Measurements from ENCODE around the gene PPID. TPM values are rescaled to one million over a fixed set of nuclear protein-coding genes. Genes with fewer than 3 reads are reported as not detected.
"Not testable (repeated sequence)": the region's sequence is repeated elsewhere in the genome, so short reads cannot be mapped to it uniquely, and the experiment has no call there.

PPID gene
- total RNA-seq, 1 experiment from 2014 or later, result 47.8 TPM

- DNase-seq (ENCODE audit: low read depth), result no peak
Measured at GRCh38 chr4:158667651-158668198, 55.5 kb downstream of the PPID start.

GRCh38 chr4:158666892-158667291 is 56.3 kb downstream of the PPID start:
- no peak for DNase-seq (ENCODE audit: low read depth)

- DNase-seq (ENCODE audit: low read depth), result no peak
Measured at GRCh38 chr4:158664806-158665205, 58.4 kb downstream of the PPID start.

GRCh38 chr4:158663707-158664625 is 59.2 kb downstream of the PPID start:
- not testable (repeated sequence) for DNase-seq (ENCODE audit: low read depth)

GRCh38 chr4:158663255-158663654 is 59.9 kb downstream of the PPID start:
- not testable (repeated sequence) for DNase-seq (ENCODE audit: low read depth)

Other genes starting within 250 kb of the PPID start
- gene RXFP1, start 201.5 kb downstream of the PPID start, total RNA-seq (2014; rRNA removed; shearing (Covaris generic)), result 0.30 and 1.1 TPM in 2 replicates
- 10.2 and 10.6 TPM in 2 replicates for gene C4orf46, start 51.5 kb downstream of the PPID start, total RNA-seq (2014; rRNA removed; shearing (Covaris generic))
- gene ETFDH, start 51.1 kb downstream of the PPID start, total RNA-seq (2014; rRNA removed; shearing (Covaris generic)), result 11.3 and 11.6 TPM in 2 replicates
- gene FNIP2, start 45.6 kb upstream of the PPID start, total RNA-seq (2014; rRNA removed; shearing (Covaris generic)), result 5.2 and 12.5 TPM in 2 replicates